BLaER1 (cell line): ENCODE measurements around the gene BLNK.

ENCODE experiments used
- H3K27ac ChIP-seq: shearing (Covaris generic); formaldehyde crosslinking; 2 replicates; pipeline ENCODE4 v1.8.1; 2022
- H3K27me3 ChIP-seq: shearing (Covaris generic); formaldehyde crosslinking; 2 replicates; pipeline ENCODE4 v1.8.1; 2022
- H3K36me3 ChIP-seq: shearing (Covaris generic); formaldehyde crosslinking; 2 replicates; pipeline ENCODE4 v1.8.1; 2022
- H3K4me1 ChIP-seq: shearing (Covaris generic); formaldehyde crosslinking; 2 replicates; pipeline ENCODE4 v1.8.1; 2022
- H3K4me2 ChIP-seq: shearing (Covaris generic); formaldehyde crosslinking; 2 replicates; pipeline ENCODE4 v1.8.1; 2022
- H3K4me3 ChIP-seq: shearing (Covaris generic); formaldehyde crosslinking; 2 replicates; pipeline ENCODE4 v1.8.1; 2022
- H3K9ac ChIP-seq: shearing (Covaris generic); formaldehyde crosslinking; 2 replicates; pipeline ENCODE4 v1.8.1; 2022
- H3K9me3 ChIP-seq: shearing (Covaris generic); formaldehyde crosslinking; 2 replicates; pipeline ENCODE4 v1.8.1; 2022
- H4K20me1 ChIP-seq: shearing (Covaris generic); formaldehyde crosslinking; 2 replicates; pipeline ENCODE4 v1.8.1; 2022
- Cebpa-rat ChIP-seq: shearing (Covaris generic); IDR thresholded peaks from 2 replicates; pipeline ENCODE4 v1.8.1; 2022

The BLNK gene

DNA sequence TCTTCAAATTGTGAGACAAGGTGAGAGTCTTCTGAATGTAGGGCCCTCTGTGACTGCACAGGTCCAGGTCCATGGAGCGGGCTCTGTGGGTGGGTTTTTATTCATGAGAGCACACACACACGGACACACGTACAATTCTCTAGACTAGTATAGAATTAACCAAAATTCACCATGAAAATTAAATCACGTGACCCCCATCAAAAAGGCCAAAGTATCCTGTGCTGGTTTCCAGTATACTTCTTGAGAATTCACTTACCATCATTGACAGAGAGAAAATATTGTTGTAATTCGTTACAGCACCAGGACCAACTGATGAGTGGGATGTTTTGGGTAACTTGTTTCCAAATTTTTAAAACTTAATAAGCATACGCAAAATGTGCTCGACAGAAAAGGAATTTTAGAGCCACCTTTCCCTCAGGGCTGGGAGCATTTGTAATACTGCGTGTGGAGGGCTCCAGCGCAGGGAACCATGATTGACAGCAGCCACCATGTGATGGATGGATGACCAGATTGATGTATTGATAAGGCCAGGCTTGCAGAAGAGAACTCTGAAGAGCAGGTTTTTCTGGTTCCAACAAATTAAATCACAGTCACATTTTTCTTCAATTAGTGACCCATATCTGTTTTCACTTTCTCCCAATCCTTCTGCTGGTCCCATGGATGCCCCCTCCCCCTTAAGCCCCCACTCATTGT is 18.0 kb upstream of the BLNK start:
- H3K9ac ChIP-seq, result peak overlapping the region; percentile 76; the same call in 1 of the 2 replicates
- 0 out of 2 replicates have a peak overlapping the region, but pooled peaks have one; percentile 55 for H3K4me3 ChIP-seq
- H4K20me1 ChIP-seq, result no peaks in the 10 kb centered on the region
- H3K9me3 ChIP-seq, result no peaks in the 10 kb centered on the region
- no peaks in the 10 kb centered on the region for H3K27me3 ChIP-seq
- peak overlapping the region; percentile 97 for H3K4me2 ChIP-seq
- H3K36me3 ChIP-seq, result no peaks in the 10 kb centered on the region
- TF ChIP-seq Cebpa-rat, result no peak
- H3K4me1 ChIP-seq, result peaks cover 98% of the 10 kb centered on the region
- H3K27ac ChIP-seq, result peak overlapping the region; percentile 91

DNA sequence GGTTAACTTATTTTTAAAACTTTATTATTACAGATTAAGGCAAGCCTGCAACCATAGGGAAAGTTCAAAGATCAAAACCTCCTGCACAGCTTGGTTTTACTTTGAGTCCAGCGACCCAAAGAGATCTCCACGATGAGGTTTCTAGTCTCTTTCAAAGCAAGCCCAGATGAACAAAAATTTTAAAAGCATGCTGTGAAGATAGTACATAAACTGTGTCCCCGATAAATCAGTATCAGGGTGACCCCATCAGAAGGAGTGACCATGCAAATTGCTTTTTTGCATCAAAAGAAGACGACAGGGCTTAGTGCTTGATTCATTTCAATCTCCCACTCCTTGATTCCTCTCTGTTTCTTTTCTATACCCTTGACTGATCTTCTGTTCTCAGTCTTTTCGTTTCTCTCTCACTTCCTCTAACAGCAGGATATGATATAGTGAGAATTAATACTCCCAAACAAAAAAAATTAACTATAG is 16.8 kb upstream of the BLNK start:
- Histone ChIP-seq H3K36me3 (0 out of 2 replicates have a peak, but pooled peaks cover under 1% of the 10 kb centered on the region), H3K4me2 (peak overlapping the region; percentile 97), H3K27ac (peak overlapping the region; percentile 91), H3K4me3 (peak overlapping the region; percentile 55), H3K9ac (peak overlapping the region; percentile 76), H3K27me3 (no peaks in the 10 kb centered on the region), H3K4me1 (peaks cover 97% of the 10 kb centered on the region), H3K9me3 (peaks cover 2% of the 10 kb centered on the region; the same call in 1 of the 2 replicates), H4K20me1 (no peaks in the 10 kb centered on the region)
- TF ChIP-seq Cebpa-rat, result no peak

DNA sequence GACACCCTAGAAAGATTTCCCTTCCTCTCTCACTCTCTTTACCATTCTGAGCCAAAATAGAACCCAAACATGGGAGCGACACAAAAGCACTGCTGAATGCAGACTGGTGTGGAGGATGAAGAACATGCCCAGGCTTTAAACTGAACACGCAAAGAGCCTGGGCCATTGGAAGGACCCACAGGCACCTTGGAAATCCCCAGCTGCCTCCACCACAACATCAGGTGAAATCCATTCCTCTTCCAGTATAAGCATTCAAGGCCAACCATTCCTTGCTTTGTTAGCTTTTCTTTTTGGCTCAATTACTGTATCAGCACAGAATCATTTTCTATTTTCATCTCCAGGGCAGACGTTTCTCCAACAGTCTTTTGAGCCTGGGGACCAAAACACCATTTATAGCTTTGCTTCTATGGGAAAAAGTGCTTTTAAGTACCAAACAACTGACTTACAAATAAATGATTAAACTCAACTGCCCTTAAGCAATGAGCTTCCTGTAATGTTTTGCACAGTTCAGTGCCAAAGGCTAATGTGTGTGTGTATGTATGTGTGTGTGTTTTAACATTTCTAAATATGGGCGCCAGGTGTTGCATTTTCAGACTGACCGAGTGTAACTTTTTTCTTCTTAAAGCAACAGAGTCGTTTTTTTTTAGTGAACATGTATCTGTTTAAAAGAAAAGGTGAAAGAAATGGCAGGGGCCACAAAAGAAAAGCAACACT is 16.2 kb upstream of the BLNK start:
- Histone ChIP-seq H3K27me3 (no peaks in the 10 kb centered on the region), H3K27ac (peak overlapping the region; percentile 91), H3K9ac (peak overlapping the region; percentile 76), H4K20me1 (no peaks in the 10 kb centered on the region), H3K4me2 (peak overlapping the region; percentile 97), H3K4me1 (peaks cover 94% of the 10 kb centered on the region), H3K9me3 (peaks cover 9% of the 10 kb centered on the region; the same call in 1 of the 2 replicates), H3K36me3 (0 out of 2 replicates have a peak, but pooled peaks cover 3% of the 10 kb centered on the region), H3K4me3 (peak overlapping the region; percentile 55)
- no peak; the same call in 1 of the 2 replicates for TF ChIP-seq Cebpa-rat

DNA sequence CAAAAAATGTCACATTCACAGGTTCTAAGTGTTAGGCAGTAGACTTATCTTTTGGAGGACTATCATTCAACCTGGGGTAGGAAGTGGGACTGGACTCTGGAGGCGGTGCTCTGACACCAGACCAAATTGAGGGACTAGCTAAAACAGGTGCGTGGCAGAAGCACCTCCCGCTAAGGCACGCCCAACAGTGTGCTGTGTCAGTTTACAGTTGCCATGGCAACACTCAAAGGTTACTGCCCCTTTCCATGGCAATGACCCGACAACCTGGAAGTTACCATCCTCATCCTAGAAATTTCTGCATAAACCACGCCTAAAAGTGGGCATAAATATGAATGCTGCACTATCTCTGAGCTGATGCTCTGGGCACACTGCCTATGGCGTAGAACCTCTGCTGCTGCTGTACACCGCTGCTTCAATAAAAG is 14.0 kb upstream of the BLNK start:
- H3K9me3 ChIP-seq, result peaks cover 18% of the 10 kb centered on the region; the same call in 1 of the 2 replicates
- peak overlapping the region; percentile 97 for H3K4me2 ChIP-seq
- peaks cover 72% of the 10 kb centered on the region for H3K4me1 ChIP-seq
- no peaks in the 10 kb centered on the region for H4K20me1 ChIP-seq
- no peak overlapping the region; the same call in 1 of the 2 replicates for H3K9ac ChIP-seq
- no peaks in the 10 kb centered on the region for H3K27me3 ChIP-seq
- H3K27ac ChIP-seq, result peak overlapping the region; percentile 91
- H3K36me3 ChIP-seq, result 0 out of 2 replicates have a peak, but pooled peaks cover 3% of the 10 kb centered on the region
- TF ChIP-seq Cebpa-rat, result no peak
- H3K4me3 ChIP-seq, result no peak overlapping the region

DNA sequence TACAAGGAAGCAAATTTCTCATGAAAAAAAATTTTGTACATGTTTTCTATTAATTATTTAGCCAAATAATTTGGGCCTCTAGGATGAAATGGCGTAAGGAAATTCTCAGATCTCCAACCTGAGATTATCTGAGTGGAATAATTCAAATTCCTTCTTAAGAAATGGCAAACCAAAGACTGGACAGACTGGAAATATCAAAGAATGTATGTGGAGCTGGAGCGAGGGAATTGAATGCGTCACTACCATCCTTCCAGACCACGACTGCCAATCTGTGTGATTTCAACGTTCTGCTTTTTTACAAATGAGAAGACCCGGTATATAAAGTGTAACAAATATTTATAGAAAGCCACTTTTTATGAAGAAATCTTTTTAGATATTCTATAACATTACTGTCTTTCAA is 12.4 kb upstream of the BLNK start:
- no peak for TF ChIP-seq Cebpa-rat

DNA sequence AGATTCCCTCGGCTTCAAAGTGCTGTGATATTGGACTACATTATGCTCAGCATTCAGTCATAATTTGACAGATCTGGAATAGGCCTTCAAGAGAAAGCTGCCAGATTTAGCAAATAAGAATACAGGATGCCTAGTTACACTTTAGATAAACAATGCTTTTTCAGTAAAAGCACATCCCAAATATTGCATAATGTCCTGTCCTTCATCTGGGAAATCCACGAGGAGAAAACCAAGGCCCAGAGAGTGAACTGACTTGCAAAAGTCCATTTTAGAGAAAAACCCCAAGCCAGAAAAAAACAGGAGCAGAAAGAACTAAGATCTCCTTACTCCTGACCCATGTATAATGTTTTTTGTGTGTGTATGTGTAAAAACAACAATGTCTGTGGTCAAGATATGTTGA is 12.0 kb upstream of the BLNK start:
- H3K4me3 ChIP-seq, result no peak overlapping the region
- H3K27ac ChIP-seq, result no peak overlapping the region

More for the DNA sequence above, 12.4 kb upstream of the BLNK start:
- no peak overlapping the region for H3K4me2 ChIP-seq
- H3K9me3 ChIP-seq, result peaks cover 21% of the 10 kb centered on the region; the same call in 1 of the 2 replicates
- no peaks in the 10 kb centered on the region for H3K27me3 ChIP-seq
- no peak overlapping the region for H3K9ac ChIP-seq
- H3K4me3 ChIP-seq, result no peak overlapping the region
- H3K36me3 ChIP-seq, result 0 out of 2 replicates have a peak, but pooled peaks cover 3% of the 10 kb centered on the region
- no peaks in the 10 kb centered on the region for H4K20me1 ChIP-seq
- peaks cover 62% of the 10 kb centered on the region for H3K4me1 ChIP-seq
- no peak overlapping the region for H3K27ac ChIP-seq

DNA sequence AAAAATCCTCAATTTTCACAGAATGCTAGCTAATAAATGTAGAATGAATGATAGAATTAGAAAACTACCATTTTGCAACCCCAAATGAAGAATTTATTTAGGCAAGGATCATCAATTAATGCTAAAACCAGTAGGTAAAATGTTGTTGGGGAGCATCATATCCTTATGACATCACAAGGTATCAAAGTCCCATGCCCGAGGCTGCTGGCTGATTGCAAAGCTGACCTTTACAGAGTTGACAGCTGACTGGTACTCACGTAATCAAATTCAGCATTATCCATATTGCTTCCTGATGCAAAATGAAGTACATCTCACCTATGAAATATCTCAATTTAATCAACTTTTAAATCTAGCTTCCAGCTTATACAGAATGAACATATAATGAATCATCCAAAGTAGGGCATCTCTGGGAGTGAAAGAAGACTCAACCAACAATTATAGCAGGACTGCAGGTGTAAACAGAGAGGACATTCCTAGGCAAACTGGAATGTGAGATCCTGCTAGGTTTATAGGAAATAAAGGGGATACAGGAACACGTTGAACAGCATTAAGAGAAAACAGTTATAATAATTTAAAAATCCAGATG is 10.2 kb upstream of the BLNK start:
- no peak overlapping the region for H3K4me3 ChIP-seq
- TF ChIP-seq Cebpa-rat, result no peak
- no peak overlapping the region for H3K4me2 ChIP-seq
- H3K36me3 ChIP-seq, result 0 out of 2 replicates have a peak, but pooled peaks cover 3% of the 10 kb centered on the region
- peaks cover 45% of the 10 kb centered on the region for H3K4me1 ChIP-seq
- H4K20me1 ChIP-seq, result no peaks in the 10 kb centered on the region
- H3K27me3 ChIP-seq, result no peaks in the 10 kb centered on the region
- H3K27ac ChIP-seq, result no peak overlapping the region
- H3K9me3 ChIP-seq, result peaks cover 31% of the 10 kb centered on the region
- no peak overlapping the region for H3K9ac ChIP-seq

More for the DNA sequence above, 12.0 kb upstream of the BLNK start:
- H3K4me1 ChIP-seq, result peaks cover 58% of the 10 kb centered on the region
- no peaks in the 10 kb centered on the region for H4K20me1 ChIP-seq
- H3K9ac ChIP-seq, result no peak overlapping the region
- peaks cover 21% of the 10 kb centered on the region; the same call in 1 of the 2 replicates for H3K9me3 ChIP-seq
- H3K36me3 ChIP-seq, result 0 out of 2 replicates have a peak, but pooled peaks cover 3% of the 10 kb centered on the region
- H3K4me2 ChIP-seq, result no peak overlapping the region
- no peaks in the 10 kb centered on the region for H3K27me3 ChIP-seq
- TF ChIP-seq Cebpa-rat, result no peak

DNA sequence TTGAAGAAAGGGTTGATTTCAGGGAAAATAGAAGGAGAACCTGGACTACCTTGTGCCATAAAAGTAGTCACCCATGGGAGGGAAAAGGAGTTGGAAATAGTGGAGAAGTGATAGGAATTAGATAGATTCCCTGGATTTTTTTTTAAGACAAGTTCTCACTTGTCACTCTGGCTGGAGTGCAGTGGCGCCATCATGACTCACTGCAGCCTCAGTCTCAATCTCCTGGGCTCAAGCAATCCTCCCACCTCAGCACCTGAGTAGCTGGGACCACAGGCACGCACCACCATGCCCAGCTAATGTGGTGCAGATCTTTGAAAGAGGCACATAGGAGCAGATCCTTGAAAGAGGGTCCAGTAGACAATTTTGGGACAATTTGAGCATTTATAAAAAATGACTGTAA is 9.5 kb upstream of the BLNK start:
- Histone ChIP-seq H3K36me3 (0 out of 2 replicates have a peak, but pooled peaks cover 3% of the 10 kb centered on the region), H3K4me2 (no peak overlapping the region), H3K27ac (no peak overlapping the region), H3K4me1 (peaks cover 45% of the 10 kb centered on the region), H3K4me3 (no peak overlapping the region), H3K9ac (no peak overlapping the region), H4K20me1 (no peaks in the 10 kb centered on the region), H3K27me3 (no peaks in the 10 kb centered on the region), H3K9me3 (peaks cover 32% of the 10 kb centered on the region)
- no peak for TF ChIP-seq Cebpa-rat

DNA sequence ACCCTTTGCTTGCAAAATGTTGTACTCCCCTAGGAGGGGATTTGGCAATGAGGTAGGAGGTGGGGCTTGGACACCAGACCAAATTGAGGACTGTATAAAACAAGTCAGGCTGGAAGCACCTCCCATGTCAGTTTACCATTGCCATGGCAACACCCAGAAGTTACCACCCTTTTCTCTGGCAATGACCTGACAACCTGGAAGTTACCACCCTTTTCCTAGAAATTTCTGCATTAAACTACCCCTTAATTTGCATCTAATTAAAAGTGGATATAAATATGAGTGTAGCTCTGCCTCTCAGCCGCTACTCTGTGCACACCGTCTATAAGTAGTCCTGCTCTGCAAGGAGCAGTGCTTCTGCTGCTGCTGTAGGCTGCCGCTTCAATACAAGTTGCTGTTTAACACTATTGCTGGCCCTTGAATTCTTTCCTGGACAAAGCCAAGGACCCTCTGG is 7.8 kb upstream of the BLNK start:
- no peak for TF ChIP-seq Cebpa-rat
- Histone ChIP-seq H4K20me1 (no peaks in the 10 kb centered on the region), H3K9ac (no peak overlapping the region), H3K4me3 (no peak overlapping the region), H3K27me3 (no peaks in the 10 kb centered on the region), H3K4me2 (no peak overlapping the region), H3K9me3 (peaks cover 35% of the 10 kb centered on the region), H3K36me3 (0 out of 2 replicates have a peak, but pooled peaks cover 3% of the 10 kb centered on the region), H3K4me1 (peaks cover 41% of the 10 kb centered on the region), H3K27ac (no peak overlapping the region)
